AML-193 (cell line): Measurements from ENCODE around the gene HSPA1A.

Experiments
- DNase-seq, 2 experiments: peaks; one replicate each; lab custom pipeline; 2025; lab: John Stamatoyannopoulos, UW

HSPA1A gene

DNA sequence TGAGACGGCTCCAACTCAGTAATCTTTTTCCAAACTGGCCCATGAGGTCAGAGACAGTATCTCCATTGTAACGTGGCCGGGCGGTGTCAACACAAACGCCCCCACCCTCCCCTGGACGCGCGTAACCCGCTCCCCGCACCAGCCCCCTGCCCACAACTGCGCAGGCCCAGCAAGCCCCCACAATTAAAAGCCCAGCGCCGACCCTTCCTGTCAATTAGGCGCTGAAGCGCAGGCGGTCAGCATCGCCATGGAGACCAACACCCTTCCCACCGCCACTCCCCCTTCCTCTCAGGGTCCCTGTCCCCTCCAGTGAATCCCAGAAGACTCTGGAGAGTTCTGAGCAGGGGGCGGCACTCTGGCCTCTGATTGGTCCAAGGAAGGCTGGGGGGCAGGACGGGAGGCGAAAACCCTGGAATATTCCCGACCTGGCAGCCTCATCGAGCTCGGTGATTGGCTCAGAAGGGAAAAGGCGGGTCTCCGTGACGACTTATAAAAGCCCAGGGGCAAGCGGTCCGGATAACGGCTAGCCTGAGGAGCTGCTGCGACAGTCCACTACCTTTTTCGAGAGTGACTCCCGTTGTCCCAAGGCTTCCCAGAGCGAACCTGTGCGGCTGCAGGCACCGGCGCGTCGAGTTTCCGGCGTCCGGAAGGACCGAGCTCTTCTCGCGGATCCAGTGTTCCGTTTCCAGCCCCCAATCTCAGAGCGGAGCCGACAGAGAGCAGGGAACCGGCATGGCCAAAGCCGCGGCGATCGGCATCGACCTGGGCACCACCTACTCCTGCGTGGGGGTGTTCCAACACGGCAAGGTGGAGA lies at the start of gene HSPA1A, which contains the start of gene HSPA1L:
Gene HSPA1A (plus strand): TSS at position 519 of the 814 bp plus-strand sequence. CDS start 214 bp downstream, at position 733.
Gene HSPA1L (minus strand): TSS at position 259 of the 814 bp plus-strand sequence. CDS start 3,311 bp downstream, outside the sequence.
- DNase-seq, result no peak

DNA sequence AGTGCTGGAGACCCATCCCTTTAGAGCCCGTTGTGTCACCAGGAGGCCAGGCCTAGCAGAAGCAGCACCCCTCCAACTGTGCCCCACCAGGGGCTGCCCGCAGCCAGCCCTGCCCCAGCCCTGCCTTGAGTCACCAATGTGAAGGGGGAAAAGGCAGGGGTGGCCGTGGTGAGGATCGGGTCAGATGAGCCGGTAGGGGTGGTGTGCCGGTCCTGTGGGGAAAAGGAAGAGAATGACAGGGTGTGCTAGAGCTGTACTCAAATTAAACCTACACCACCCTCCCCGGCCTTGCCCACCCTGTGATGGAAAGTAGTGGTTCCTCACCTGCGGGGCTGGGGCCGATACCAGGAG lies 49.8 kb upstream of the HSPA1A start:
- no peak for DNase-seq

DNA sequence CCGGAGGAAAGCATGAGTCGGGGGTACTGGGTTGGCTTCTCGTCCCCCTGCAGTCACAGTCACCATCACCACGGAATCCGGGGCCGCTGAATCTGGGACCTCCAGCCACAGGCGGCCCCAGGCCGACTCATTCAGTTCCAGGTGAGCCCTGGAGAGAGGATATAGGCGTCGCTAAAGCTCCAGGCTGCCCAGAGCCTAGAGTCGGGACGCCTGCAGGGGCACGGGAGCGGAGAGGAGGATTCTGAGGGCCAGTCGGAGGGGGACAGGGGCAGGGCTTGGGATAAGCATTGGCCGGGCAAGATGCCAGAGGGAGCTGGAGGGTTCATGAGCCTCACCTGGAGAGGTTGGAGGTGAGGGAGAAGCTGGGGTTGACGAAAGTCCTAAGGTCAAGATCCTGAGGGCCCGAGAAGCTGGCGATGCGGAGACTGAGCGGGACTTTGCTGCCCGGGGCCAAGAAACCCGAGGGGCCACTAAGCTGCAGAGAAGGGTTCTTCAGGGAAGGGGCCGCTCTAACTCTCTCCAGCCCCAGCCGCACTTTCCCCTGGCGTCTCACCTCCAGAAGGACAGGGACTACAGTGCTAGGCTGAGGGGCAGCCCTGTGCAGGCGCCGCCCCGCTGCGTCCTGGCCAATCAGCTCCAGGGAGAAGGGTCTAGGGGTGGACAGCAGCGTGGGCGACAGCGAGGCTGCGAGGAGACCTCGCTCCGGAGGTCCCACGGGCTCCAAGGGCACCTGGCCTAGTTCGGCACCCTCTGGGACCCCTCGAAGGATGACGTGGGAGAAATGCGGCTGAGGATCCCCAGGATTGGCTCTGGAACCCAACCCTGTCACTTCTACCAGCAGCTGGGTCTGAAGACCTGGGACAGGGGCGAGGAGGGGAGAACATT lies 49.2 kb upstream of the HSPA1A start:
- no peak for DNase-seq

DNA sequence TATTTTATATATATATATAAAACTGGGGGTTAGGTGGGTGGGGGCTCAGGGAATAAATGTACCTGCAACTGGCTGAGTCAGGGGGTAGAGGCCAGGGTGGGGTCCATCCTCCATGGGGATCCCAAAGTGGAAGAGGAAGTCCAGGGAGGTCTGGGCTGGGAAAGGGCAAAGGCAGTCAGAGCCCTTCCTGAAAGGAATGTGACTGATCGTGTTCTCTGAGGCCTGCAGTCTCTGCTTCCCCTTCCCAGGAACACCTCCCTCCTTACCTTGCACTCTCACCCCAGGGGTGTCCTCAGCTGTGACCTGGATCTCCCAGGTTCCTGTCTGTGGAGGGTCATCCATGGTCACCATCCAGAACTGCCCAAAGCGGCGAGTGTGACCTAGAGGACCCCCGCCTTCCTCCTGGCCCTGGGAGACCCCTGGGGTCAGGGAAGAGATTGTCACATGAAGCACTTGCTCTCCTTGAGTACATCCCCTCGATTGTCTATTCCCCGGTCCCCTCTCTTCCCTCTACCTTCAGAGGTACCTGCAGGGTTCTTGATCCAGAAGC lies 48.2 kb upstream of the HSPA1A start:
- DNase-seq, result no peak

DNA sequence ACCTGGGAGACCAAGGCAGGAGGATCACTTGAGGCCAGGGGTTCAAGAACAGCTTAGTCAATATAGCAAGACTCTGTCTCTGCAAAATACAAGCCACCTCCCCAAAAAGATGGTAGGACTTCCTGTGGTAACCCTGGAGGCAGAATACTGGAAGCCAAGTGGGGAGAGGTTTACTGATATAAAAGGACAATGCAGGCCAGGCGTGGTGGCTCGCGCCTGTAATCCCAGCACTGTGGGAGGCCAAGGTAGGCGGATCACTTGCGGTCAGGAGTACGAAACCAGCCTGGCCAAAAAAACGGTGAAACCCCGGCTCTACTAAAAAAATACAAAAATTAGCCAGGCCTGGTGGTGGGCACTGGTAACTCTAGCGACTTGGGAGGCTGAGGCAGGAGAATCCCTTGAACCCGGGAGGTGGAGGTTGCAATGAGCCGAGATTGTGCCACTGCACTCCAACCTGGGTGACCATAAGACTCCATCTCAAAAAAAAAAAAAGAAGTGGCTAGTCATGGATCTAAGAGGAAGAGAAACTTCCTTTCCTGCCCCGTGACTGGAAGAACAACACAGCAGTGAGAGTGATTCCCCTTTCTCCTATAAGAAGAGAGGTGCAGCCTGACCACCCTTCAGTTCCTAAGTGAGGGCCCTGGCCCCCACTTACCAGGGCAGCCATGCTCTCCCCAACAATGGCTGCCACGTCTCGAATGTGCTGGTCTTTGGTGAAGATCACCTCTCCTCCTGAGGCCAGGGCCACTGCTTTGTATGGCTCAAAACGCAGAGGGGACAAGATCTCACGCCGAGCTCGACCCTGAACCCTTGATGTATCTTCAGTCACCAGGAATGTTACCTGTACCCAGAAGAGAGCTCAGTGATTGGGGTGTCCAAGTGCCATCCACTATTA lies 46.7 kb upstream of the HSPA1A start:
- no peak for DNase-seq

DNA sequence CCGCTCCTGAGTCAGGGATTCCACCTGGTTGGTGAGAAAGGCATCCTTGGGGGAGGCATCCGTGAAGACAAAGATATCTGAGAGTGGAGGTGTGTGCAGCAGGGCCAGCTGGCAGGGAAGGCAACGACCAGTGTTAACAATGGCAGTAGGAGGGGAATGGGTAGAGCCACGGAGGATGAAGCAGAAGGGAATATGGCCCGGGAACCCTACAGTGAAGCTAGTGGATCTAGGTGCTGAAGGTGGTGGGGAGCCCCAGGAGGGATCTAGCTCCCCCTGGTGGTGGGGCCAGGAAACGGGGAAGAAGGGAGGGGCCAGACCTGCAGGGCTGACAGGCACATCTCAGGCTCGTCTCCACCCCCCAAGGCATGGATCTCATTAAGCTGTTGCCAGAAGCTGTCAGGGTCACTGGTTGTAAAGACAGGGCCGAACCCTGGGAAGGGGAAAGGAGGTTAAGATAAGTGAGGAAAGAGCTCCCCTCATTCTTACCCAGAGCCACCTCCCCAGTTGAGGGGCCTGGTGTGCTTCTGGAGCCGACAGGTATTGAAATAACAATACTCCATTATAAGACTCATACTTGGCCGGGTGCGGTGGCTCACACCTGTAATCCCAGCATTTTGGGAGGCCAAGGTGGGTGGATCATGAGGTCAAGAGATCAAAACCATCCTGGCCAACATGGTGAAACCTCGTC lies 45.5 kb upstream of the HSPA1A start:
- peak; percentile 77 to 80 for DNase-seq

DNA sequence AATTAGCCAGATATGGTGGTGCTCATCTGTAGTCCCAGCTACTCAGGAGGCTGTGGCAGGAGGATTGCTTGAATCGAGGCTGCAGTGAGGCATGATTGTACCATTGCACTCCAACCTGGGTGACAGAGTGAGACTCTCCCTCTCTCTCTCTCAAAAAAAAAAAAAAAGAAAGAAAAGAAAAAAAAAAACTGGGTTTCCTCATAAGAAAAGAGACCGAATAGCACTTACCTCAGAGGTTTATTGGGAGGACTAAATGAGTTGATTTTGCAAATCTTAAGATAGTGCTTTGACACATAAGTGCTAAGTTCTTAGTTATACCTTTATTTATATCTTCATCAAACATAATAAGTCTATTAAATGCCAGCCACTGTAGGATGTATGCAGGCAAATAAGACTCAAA lies 44.5 kb upstream of the HSPA1A start:
- no peak for DNase-seq

DNA sequence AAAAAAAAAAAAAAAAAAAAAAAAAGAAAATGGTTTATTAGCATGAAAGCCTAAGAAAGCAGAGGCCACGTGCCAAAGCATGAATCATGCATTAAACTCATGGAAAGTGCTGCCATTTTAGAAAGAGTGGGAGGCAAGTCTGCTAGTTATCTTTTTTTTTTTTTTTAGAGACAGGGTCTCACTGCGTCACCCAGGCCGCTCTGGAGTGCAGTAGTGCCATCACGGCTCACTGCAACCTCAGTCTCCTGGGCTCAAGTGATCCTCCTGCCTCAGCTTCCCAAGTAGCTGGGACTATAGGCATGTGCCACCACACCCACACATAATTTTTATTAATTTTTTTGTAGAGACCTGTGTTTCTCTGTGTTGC lies 43.4 kb upstream of the HSPA1A start:
- no peak for DNase-seq

DNA sequence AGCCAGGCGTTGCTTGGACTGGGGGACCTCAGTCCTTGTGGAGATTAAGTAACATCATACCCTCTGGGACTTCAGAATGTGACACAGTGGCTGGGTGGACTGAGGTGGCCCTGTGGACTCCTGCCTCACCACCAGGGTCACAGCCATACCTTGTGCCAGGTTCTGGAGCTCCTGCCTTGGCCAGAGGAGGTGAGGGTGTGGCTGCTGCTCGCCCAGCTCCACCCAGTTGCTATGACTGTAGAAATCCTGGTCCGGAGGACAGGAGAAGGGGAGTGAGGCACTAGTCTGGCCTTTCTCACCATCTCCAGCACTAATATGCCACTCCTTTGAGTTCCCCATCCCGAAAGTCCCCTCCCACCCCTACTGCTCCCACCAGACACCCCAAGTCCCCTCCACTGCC lies 40.2 kb upstream of the HSPA1A start:
- DNase-seq, result no peak

DNA sequence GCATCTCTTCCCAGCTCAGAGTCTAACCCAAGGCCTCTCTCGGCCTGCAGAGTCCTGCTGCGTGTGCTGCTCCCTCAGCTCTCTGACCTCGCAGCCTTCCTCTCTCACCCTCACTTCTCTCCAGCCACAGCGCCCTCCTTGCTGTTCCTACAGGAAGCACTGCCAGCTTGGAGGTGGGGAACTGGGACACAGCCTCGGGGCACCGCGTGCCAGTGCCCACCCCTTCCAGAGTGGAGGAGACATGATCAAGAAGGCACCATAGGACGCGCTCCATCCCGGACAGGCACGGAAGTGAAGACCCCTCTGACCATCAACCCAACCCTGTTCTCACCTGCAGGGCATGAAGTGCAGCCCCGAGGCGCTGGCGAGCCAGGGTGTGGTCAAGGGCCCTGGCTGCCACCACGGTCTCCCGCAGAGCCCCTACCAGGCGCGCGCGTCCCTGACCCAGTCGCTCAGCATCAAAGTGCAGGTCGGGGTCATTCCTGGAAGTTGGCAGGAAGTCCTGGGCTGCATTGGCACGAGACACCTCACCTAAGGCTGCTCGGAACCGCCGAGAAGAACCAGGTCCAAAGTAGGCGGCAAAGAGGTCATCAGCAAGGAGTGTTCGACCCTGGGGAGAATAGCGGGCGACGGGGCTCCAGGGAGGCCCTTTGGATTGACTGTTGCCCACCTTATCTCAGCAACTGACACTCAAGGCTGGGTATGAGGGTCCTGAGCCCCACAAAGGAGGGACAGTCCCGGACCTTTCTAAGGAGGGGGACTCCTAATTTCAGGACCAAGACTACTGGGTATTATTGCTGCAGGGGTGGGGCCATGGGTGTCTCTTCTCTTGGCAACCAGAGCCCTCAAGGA lies 39.5 kb upstream of the HSPA1A start:
- DNase-seq, result no peak

DNA sequence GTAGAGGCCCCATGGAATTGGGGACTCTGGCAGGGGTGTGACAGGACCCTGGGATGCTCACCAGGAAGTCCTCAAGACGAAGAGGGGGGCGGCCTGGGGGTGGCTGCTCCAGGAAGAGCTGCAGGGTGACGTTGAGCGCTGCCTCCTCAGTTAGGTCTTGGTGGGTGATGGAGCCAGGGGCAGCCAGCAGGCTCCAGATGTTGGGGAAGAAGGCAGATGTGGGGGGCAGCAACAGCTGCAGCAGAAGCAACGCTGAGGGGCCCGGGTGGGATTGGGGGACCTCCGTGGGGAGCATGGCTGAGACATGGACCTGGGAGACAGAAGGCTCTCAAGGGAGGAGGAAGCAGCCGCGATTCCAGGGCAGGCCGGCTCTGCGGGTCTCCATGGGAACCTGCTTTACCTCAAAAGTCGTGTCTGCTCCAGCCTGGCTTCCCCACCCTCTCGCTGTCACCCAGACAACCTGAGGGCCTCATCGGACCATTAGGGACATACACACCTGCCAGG lies 38.8 kb upstream of the HSPA1A start:
- no peak for DNase-seq

DNA sequence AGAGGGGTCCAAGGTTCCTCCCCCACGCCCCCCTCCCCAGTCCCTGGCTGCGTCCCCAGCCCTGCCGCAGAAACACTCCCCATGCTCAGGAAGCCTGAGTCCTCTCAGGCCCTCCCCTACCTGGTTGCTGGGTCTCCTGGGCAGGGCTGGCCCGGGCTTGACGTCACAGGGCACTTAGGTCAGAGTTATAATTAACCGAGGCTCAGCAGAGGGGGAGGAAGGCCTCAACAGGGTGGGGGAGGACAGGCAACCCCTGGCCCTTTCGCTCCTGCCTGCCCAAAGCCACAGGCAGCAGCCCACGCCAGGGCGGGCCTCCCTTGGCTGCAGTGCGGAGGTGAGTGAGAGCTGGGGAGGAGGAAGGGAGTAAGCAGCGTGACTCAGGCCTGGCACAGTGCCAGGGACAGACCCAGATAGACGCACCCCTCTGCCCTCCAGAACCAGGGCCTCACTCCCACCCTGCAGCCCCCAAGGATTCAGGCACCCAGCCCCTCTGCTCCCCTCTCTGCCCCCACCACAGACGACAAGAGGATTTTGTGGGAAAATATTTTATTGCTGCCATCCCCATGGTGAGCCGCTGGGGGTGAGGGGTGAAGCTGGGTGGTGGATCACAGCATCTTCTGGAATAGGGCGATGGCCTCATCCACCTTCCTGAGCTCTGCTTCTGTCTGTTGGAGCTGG lies 38.2 kb upstream of the HSPA1A start, which contains the start of gene VWA7:
Gene VWA7 (minus strand): TSS at position 340 of the 678 bp plus-strand sequence. CDS start 549 bp downstream, outside the sequence.
- peak in 1 of 2 experiments; percentile 9 for DNase-seq

DNA sequence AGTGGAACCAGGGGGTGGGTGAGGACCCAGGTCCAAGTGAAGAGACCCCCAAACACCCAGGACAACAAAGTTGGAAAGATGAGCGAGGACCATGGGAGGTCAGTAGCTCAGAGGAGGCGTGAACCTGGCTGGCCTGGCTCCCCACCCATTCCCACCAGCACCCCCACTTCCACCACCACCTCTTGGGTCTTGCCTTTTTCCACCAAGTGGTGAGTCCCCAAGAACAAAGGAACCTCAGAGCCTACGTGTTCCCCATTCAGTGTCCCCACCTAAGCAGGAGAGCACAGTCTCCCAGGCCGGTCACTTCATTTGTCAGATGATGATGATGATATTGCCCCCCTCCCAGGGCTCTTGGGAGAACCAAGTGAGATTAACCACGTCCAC lies 37.7 kb upstream of the HSPA1A start:
- DNase-seq, result no peak

DNA sequence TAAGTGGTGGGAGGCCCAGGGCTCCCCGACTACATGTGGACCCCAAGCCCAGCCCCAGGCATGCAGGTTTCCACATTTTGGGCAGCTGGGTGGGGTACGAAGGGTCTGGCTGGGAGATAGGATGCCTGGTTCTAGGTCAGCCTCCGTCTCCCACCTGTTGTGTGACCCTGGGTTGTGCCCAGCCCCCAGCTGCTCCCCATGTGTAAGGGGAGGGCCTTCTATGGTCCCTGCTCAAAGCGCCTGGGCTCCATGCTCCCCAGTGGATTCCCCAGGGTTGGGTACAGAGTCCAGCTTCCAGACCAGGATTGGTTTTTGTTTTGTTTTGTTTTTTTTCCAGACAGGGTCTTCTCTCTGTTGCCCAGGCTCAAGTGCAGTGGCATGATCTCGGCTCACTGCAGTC lies 37.1 kb upstream of the HSPA1A start:
- DNase-seq, result no peak

DNA sequence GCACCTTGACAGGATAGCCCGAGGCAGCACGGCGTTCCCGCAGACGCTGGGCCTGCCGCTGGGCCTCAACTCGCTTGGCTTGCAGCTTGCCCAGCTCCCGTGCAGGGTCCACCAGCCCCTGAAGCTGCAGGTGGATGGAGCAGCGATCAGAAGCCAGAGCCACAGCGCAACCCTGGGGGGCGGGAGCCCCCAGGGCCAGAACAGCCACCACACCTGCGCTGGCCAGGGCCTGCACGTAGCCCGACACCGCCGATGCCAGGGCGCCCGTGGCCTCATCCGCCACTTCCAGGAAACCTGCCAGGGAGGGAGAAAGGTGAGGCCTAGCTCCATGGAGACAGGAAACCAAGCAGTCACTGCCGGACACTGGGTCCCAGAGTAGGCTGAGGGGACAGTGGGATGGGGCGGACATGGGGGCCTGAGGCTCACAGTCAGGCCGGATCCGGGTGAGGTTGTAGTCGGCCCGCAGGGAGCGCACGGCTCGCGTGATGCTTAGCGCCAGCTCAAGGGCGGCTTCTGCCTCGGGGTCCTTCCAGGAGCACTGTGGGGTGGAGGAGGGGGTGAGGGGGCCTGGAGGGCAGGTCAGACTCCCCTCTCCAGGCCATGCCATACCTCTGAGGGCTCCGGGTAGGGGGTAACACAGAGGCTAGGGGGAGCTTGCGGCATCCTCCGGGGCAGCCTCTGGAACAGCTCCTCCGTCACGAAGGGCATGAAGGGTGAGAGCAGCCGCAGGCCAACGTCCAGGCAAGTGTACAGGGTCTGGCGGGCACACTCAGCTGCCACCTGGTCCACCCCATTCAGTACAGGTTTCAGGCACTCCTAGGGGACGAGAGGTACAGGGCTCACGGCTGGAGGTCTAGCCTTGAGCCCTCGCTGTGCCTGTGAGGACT lies 36.1 kb upstream of the HSPA1A start:
- no peak for DNase-seq

DNA sequence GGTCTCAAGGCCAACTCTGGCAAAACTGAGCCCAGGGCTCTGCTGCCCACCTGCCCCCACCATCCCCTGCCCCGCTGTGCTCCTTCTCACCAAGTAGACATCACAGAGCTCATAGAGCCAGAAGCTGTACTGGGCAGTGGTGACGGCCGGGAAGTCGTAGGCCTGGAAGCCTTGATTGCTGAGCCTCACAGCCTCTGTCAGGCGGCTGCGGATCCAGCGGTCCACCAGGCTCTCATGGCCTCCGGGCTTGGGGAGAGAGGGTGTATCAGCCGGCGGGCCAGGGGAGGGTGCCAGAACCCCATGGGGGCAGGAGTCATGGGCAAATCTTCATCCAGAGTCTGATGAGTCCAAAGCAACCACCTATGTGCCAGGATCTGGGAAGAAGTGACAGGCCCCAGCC lies 35.4 kb upstream of the HSPA1A start:
- no peak for DNase-seq

DNA sequence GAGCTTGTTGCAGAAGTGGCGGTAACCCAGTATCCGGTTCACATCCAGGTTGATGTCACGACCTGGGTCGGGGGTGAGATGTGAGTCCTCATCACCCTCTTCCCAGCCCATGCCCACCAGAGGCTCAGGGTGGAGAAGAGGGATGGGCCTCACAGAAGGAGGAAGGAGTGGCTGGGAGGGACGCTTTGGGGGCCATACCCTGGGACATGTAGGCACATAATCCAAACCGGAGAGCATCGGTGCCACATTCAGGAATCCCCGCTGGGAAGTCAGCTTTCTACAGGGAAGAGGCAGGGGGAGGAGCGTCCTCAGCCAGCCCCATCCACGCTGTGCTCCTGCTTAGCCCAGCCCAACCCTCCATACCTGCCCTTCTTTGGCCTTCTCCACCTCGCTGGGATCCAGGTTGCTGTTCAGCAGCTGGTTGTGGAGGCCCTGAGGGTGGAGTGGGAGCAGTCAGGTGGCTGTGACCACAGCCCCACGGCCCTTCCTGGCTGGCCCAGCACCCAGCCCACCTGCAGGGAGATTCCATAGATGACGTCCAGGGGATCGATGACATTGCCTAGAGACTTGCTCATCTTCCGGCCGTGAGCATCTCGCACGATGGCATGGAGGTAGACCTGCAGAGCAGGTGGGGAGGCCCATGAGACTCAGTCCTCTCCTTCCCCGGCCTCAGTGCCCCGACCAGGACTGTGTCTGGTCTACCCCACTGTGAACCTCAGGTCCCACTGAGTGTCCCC lies 34.7 kb upstream of the HSPA1A start:
- DNase-seq, result no peak
